H1 (cell line): Measurements from ENCODE around the gene GBA2.

Experiments used
- BACH1 ChIP-seq: IDR thresholded peaks from 2 replicates; pipeline ENCODE4 v1.6.1; 2012; ENCODE audit warnings: low read length, improper control_type of control experiment
- BRCA1 ChIP-seq: IDR thresholded peaks from 2 replicates; pipeline ENCODE4 v1.6.1; 2012; ENCODE audit warnings: low read depth, low read length, improper control_type of control experiment
- CEBPB ChIP-seq: IDR thresholded peaks from 2 replicates; pipeline ENCODE4 v1.6.1; 2012; ENCODE audit warnings: low read depth, low read length
- EZH2 ChIP-seq: fragments of 200-600 bp; sonication (generic); IDR thresholded peaks from 2 replicates; pipeline ENCODE4 v1.7.1; 2012; ENCODE audit warnings: low read depth, mild to moderate bottlenecking, moderate library complexity, low read length, inconsistent platforms; ENCODE audit not compliant: severe bottlenecking
- GABPA ChIP-seq: IDR thresholded peaks from 2 replicates; pipeline ENCODE4 v1.6.1; 2011; ENCODE audit warnings: mild to moderate bottlenecking, low read length, moderate library complexity, borderline replicate concordance; ENCODE audit not compliant: insufficient read depth
- HDAC2 ChIP-seq, 2 experiments: fragments of 300-600 bp in 1 of 2; sonication (generic) in 1 of 2; IDR thresholded peaks; 2 replicates each; pipeline ENCODE4 v1.6.1; 2011 to 2012; ENCODE audit warnings: low read depth in 2 of 2, low read length in 2 of 2, mild to moderate bottlenecking in 2 of 2, moderate library complexity in 2 of 2, borderline replicate concordance in 1 of 2, inconsistent platforms in 1 of 2
- MAFK ChIP-seq: IDR thresholded peaks from 2 replicates; pipeline ENCODE4 v1.6.1; 2012; ENCODE audit warnings: low read depth, mild to moderate bottlenecking, improper control_type of control experiment, low read length
- NRF1 ChIP-seq: IDR thresholded peaks from 2 replicates; pipeline ENCODE4 v1.6.1; 2011; ENCODE audit warnings: mild to moderate bottlenecking, low read depth, low read length, improper control_type of control experiment
- POLR2A ChIP-seq, 2 experiments: IDR thresholded peaks; 1 replicate in 1 of 2; 2 replicates in 1 of 2; pipeline ENCODE4 v1.6.1; 2011; ENCODE audit warnings: low read depth in 2 of 2, low read length in 2 of 2, mild to moderate bottlenecking in 2 of 2; ENCODE audit errors: control extremely low read depth in 1 of 2
- SP1 ChIP-seq: IDR thresholded peaks from 2 replicates; pipeline ENCODE4 v1.6.1; 2011; ENCODE audit warnings: low read depth, low read length
- TAF1 ChIP-seq: IDR thresholded peaks from 2 replicates; pipeline ENCODE4 v1.6.1; 2011; ENCODE audit warnings: mild to moderate bottlenecking, low read depth, low read length

- no peak for TF ChIP-seq SP1
- TF ChIP-seq NRF1: no peak
- no peak for TF ChIP-seq BACH1
- no peak for TF ChIP-seq EZH2
- no peak for TF ChIP-seq GABPA
- no peak for TF ChIP-seq BRCA1
- no peak for TF ChIP-seq MAFK
- TF ChIP-seq HDAC2 (IDR thresholded peaks at IDR 0.05; ENCODE audit: borderline replicate concordance in 1 of 2, low read depth in 2 of 2, low read length in 2 of 2): no peak
- no peak for TF ChIP-seq POLR2A (IDR thresholded peaks at IDR 0.05; ENCODE audit: control extremely low read depth in 1 of 2, low read depth in 2 of 2, low read length in 2 of 2)
- no peak for TF ChIP-seq TAF1
- TF ChIP-seq CEBPB: no peak
These were observed 44.9 kb downstream of the GBA2 start for GRCh38 chr9:35703906-35704672.
